HG02970 (cell line): ENCODE measurements around the gene RGSL1.
A peak's percentile ranks its signal among the peaks of the same experiment; 100 is the strongest.

Experiments
- ATAC-seq: cut with Tn5 transposase; IDR thresholded peaks from one replicate; pipeline ENCODE4 v1.9.1; 2021; ENCODE audit warnings: mild to moderate bottlenecking, moderate library complexity, moderate number of reproducible peaks; ENCODE audit not compliant: unreplicated experiment, low FRiP score

RGSL1 gene

GRCh38 chr1:182450087-182450486, at the start of gene RGSL1:
Gene RGSL1, plus strand, starts transcription at chr1:182450146. Its CDS starts 20 bp downstream, at chr1:182450166.
- no peak for ATAC-seq

GRCh38 chr1:182400567-182400966, 49.4 kb upstream of the RGSL1 start, which contains the start of gene TEDDM1:
Gene TEDDM1, minus strand, starts transcription at chr1:182400667. Its CDS starts 182 bp downstream, at chr1:182400485.
- no peak for ATAC-seq

DNA sequence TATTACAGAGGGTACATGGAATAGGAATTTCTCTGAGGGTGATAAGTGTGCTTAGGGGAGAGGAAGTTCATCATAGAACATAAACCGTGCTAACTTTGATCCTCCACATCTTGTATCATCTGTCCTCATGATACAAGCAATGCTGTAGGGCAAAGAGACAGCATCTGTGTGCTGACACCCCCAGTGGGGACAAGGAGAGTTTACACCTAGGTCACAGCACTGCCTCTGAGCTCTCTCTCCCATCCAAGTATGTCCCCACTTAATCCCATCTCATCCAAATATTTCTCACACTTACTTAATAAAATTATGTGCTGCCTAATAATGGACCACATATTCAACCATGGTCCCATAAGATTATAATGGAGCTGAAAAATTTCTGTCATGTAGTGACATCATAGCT, 45.2 kb upstream of the RGSL1 start:
- ATAC-seq: no peak

DNA sequence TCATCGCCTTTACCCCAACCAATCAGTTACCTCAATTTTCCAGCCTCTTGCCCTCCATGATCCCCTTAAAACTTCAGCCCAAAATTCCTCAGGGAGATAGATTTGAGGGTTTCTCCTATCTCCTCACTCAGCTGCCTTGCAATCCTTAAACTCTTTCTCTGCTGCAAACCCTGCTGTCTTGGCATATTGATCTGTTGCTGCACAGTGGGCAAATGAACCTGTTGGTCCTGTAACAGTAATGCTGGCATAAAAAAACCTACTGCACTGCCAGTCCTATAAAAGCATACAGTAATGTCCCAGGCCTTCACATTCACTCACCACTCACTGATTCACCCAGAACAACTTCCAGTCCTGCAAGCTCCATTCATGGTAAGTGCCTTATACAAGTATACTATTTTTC, 44.4 kb upstream of the RGSL1 start:
- no peak for ATAC-seq

DNA sequence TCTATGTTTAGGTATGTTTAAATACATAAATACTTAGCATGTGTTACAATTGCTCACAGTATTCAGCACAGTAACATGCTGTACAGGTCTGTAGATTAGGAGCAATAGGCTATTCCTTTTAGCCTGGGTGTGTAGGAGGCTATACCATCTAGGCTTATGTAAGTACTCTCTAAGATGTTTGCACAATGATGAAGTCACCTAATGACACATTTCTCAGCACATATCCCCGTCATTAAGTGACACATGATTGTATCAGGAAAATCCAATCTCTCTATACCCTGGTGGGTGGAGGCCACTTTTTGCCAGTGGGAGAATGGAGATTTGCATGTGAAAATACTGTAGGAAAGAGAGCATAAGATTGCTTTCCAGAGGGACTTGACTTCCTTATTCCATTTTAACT, 43.9 kb upstream of the RGSL1 start:
- no peak for ATAC-seq

DNA sequence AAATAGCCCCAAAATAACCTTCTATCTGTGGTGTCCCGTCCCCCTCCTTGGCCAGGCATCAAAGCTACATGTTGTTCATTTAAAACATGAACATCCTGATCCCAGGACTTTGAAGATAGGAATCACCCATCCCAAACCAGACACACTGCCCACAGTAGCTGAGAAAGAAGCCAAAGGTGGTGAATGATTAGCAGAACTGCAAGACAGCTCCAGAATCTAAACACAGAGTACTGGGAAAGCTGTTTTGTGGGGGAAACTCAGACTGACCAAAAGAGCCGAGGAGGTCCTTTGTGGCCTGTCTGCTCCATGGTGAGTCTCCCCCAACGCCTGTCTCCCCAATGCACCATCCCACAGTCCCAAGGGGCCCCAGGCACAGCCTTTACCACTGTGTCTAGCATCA, 42.2 kb upstream of the RGSL1 start:
- no peak for ATAC-seq

GRCh38 chr1:182408435-182409075, 41.4 kb upstream of the RGSL1 start:
- no peak for ATAC-seq

DNA sequence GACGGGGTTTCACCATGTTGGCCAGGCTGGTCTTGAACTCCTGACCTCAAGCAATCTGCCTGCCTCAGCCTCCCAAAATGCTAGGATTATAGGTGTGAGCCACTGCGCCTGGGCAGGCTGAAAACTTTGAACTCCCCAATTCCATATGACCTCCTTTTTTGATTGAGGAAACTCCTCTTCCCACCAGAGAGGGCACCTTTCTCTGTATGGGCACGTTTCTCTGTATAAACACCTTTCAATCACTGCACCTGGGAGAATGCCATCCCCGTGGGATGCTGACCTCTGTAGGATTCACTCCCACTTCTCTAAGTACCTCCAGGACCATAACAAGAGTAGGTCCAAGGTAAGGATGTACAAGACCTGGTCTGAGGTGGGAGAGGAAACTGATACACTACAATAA, 39.8 kb upstream of the RGSL1 start:
- ATAC-seq: no peak

DNA sequence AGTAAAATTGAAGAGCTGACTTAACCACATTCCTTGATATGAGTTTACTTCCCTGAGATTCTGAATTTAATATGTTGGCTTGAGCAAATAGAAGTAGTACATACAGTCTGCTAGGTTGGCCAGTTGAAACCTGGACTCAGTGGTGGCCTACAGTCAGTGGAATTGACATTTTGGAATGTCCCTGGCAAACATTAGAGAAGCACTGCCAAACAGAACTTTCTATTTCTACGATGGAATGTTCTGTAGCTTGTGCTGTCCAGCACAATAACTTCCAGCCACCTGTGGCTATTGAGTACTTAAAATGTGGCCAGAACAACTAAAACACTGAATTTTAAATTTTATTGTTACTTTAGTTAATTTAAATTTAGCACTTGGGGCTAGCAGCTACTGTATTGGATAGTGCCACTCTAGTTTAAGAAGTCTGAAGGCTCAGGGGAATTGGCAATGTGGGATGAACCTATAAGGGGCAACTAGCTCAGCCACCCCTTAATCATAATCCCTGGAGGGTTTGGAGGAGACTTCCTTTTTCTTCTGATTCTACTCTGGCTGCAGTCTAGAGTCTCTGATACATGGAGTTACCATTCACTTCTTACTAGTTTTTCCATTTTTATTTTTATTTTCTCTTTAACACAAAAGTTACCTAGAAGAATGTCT, 39.2 kb upstream of the RGSL1 start:
- no peak for ATAC-seq

- no peak for ATAC-seq
Measured at GRCh38 chr1:182413486-182413885, 36.5 kb upstream of the RGSL1 start.

DNA sequence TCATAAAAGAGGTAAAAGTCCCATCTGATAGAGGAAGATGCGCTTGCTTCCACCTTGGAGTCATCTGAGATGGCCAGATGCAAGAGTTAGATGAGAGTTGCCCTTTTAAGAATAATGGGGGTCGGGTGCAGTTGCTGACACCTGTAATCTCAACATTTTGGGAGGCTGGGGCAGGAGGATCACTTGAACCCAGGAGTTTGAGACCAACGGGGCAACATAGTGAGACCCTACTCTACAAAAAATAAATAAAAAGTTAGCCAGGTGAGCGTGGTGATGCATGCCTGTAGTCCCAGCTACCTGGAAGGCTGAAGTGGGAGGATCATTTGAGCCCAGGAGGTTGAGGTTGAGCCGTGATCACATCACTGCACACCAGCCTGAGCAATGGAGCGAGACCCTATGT, 36.0 kb upstream of the RGSL1 start:
- ATAC-seq: no peak

- ATAC-seq: no peak
Measured at GRCh38 chr1:182415789-182416188, 34.2 kb upstream of the RGSL1 start.

DNA sequence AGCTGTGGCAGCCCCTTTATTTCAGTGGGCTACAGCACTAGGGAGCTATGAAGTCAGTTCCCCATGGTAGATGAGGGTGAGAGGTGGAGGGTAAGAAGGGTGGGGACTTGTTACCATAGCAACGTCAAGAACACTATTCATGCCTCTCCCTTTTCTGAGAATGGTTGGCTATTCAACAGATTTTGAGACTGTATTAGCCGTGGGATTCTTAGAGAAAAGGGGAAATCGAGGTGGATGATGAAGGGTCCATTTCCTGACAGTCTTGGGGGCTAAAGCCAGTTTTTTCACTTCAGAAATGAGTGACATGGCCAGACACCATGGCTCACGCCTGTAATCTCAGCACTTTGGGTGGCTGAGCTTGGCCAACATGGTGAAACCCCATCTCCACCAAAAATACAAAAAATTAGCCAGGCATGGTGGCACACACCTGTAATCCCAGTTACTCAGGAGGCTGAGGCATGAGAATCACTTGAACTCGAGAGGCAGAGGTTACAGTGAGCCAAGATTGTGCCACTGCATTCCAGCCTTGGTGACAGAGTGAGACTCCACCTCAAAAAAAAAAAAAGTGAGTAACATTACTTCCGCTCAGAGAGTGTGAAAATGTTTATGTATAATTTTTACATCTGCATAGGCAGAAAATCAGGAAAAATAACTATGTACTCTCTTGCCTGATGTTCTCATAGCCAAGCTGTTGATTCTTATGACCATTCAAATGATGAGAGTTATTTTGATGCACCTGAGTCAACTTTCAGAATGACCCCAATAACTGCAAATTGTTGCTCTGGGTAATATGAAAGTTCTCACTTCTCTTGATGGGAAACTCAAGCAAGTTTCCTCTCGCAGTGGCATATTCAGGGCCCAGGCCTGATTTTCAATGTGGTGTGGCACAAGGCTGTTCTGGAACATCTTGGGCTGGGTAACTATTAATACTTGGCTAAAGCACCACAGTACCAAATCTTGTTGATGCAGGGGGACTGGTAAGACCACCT, 23.2 kb upstream of the RGSL1 start:
- peak; percentile 71 for ATAC-seq

DNA sequence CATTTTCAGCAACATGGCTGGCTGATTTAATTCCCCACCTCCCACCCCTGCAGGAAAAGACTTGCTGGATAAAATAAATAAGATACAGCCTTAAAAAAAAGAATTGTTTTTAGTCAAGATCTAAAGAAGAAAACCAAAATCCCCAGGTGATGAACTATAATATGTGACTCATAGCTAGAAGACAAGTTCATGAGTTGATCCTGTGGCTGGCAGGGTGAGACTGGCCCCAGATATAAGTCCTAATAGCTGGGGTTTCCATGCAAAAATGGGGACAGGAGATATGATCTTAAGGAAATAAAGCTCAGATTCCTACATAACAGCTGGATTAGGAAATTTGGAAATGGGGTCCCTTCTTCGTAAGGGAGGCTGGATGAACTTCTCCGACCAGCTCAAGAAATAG, 21.9 kb upstream of the RGSL1 start:
- no peak for ATAC-seq

DNA sequence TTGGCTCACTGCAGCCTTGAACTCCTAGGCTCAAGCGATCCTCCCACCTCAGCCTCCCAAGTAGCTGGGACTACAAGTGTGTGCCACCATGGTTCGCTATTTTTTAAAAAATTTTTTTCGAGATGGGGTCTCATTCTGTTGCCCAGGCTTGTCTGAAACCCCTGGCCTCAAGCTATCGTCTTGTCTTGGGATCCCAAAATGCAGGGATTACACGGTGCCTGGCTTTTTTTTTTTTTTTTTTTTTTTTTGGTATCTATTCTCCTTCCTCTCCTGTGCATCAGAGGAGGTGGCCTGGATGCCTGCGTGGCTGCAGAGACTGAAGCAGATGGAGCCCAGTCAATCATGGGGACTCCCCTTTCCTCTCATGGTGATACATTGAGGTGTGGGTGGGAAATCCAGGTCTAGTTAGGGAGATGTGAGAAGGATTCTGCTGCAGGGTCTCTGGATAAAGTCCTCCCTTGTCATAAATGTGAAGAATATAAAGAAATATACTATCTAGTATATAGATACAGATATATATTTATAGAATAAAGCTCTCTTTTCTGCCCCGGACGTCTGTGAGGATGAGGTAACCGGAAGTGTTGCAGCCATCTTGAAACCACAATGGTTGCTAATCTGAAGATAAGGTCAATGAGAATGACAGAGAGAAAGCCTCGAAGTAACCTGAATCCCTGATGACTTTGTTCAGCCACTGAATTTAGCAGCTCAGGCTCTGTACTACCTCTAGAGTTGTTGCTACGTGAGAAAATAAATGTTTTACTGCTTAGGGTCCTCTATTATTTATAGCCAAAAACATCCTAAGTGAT, 19.5 kb upstream of the RGSL1 start:
- no peak for ATAC-seq

- no peak for ATAC-seq
Measured at GRCh38 chr1:182431278-182431677, 18.7 kb upstream of the RGSL1 start.

GRCh38 chr1:182433580-182433979, 16.4 kb upstream of the RGSL1 start:
- ATAC-seq: no peak

DNA sequence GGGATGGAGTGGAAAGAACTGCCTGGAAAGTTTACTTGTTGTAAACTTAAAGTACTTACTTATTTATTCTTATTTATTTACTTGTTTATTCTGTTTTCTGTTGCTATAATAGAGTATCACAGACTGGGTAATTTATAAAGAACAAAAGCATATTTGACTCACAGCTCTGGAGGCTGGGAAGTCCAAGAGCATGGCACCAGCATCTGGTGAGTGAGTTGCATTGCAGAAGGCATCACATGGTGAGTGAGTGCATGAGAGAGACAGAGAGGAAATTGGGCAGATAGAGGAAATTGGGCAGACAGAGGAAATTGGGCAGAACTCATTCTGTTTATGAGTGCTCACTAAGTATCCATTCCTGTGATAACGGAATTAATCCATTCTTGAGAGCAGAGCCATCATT, 11.6 kb upstream of the RGSL1 start:
- no peak for ATAC-seq

- ATAC-seq: no peak
Measured at GRCh38 chr1:182441719-182442118, 8.2 kb upstream of the RGSL1 start.

DNA sequence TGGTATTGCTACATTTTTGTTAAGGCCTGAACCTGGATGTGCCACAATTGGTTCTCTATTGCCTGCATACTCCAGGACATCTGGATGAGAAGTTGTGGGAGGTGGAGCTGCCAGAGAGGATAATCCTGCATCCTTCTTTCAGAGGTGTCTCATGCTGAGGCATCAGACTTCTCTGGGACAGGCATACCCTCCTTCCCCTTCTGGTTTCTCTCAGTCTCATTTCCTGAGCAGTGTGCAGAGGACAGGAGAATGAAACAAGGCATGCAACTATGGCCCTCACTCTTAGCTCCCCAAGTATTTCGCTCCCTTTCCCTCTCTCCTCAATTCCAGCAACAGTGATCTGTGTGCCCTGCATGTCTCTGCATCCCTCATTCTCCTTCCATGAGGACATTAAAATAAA, 7.6 kb upstream of the RGSL1 start:
- no peak for ATAC-seq
